ENCODE measurements around the gene CDH2.

DNA sequence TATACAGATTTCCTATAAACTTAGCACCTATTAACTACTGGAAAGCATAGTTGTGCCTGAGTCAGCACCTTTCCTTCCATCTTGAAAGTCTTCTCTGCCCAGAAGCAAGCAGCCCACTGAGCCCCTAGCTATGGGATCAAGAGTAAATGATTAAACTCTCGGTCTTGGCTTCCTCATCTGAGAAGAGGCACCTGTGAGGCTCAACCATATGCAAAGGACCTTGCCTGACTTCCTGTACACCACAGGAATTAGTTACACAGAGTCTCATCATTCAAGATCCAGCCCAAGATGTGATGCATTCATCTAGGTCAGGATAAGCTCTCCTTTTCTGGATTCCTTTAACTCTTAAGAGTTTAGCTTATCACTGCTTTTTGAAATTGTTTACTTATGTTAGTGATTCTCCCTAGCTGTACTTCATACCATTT lies 96.0 kb downstream of the CDH2 start:
- TF ChIP-seq POLR2AphosphoS5 (IDR thresholded peaks at IDR 0.05; ENCODE audit: borderline replicate concordance, low read depth, low read length) (no peak), EZH2 (IDR thresholded peaks at IDR 0.05) (no peak)

All from SK-N-MC (cell line).